GM19463 (cell line): ENCODE data around the gene NELL1.
A peak's percentile ranks its signal among the peaks of the same experiment; 100 is the strongest.

Experiments
- ATAC-seq: cut with Tn5 transposase; IDR thresholded peaks from one replicate; pipeline ENCODE4 v1.9.1; 2021; ENCODE audit warnings: mild to moderate bottlenecking, moderate library complexity; ENCODE audit not compliant: unreplicated experiment

NELL1 gene

DNA sequence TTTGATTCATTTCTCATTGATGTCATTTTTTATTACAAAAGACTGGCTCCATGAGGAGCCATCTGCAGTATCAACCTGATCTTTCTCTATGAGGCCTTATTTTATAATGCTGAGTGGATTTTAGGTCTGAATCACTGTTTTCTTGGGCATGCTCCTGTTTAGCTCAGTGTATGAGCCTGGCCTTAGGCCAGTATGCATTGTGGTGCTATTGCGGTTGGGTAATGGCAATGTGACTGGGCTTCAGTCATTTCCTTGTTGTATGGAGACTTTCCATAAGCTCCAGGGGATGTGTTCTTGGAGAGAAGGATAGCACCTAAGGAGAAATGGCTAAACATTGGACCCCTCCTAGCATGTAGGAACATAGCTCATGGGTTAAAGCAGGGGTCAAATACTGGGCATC lies 293.2 kb downstream of the NELL1 start:
- ATAC-seq, result no peak

DNA sequence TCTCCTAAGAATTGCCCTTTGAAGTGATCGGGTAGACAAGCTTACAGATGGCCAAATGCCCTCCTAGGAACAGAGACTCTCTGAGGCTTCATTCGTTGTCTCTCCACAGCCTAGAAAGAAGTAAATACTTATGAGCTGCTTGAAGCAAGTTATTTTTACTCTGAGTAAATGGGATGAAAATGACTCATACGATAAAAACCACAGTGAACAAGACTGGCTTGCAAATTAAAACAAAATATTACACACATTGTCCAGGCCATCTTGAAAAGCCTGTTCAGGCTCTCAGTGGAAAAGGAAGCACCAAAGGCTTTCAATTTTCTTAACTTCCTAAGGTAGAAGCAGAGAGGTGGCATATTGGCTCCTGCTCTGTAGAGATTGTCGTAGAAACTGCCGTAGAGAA lies 294.2 kb downstream of the NELL1 start:
- ATAC-seq, result no peak

DNA sequence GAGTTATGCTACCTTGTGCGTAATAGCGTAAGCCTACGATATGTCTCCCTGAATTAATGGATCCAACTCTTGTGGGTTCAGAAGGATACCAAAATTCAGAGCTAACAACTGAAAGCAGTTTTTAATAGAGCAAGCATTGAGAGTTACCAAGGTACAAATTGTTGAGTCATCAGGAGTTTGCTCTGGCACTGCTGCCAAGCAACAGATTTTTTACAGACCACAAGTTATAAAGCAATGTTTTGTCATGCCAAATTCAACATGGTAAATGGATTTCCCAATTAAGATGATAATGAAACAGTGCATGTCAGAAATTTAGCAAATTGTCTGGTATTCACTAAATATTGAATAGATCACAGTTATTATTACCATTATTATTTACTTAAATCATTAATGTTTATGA lies 295.6 kb downstream of the NELL1 start:
- no peak for ATAC-seq

DNA sequence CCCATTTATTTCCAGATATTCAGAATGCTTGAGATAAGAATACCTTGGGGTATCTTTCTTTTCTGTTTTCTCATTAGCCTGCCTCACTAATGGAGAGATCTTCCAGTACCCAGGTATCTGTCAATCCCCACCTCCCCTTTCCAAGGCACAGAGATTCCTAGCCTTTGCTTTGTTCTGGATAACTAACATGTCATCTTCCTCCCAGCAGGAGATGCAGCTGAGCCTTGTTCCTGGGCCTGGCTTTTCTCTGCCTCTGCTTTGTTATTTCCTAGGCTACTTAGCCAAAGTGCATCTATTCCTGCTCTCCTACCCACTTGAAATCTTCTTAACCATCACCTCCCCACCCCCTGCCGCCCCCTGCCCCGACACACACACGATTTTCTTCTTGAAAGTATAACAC lies 297.1 kb downstream of the NELL1 start:
- no peak for ATAC-seq

DNA sequence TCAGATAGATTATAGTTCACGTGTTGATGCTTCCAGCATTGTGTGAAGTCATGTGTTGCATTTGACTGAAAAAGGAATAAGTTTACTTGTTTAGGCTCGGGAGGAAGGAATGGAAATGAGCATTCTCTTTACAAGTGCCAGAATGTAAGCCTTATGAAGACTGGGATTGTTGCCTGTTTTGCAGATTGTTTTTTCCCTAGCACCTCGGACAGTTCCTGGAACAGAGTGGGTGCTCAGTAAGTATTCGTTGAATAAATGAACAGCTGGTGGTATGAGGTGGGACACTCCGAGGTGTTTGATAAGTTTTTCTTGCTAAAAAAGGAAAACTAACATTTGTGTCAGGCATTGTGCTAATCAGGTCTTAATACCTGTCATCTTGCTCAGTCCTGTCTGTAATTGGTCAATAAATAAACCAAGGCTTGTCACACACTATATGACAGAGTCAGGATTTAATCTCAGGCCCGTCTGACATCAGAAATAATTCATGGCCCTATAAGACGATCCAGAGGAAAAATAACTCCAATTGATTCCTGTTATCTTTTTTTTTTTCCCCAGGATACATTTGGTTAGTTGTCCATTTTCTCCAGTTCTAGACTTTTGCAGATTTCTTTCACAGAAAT lies 304.7 kb downstream of the NELL1 start:
- ATAC-seq, result no peak

DNA sequence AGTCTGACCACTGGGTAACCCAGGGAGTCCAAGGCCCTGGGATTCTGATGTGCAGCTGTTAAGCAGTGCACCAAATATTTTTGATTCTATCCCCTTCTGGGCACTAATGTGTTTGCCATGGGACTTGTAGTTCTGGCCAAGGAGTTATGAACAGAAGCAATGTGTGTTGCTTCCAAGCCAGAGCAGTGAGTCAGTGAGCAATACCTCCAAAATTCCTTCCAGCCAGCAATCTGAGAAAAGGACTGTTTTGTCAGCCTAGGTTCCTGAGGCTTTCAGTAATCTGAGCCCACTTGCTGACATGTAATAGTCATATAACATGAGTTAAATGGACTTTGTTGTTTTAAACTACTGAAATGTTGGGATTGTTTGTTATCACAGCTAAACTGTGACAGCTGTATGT lies 311.4 kb downstream of the NELL1 start:
- no peak for ATAC-seq

DNA sequence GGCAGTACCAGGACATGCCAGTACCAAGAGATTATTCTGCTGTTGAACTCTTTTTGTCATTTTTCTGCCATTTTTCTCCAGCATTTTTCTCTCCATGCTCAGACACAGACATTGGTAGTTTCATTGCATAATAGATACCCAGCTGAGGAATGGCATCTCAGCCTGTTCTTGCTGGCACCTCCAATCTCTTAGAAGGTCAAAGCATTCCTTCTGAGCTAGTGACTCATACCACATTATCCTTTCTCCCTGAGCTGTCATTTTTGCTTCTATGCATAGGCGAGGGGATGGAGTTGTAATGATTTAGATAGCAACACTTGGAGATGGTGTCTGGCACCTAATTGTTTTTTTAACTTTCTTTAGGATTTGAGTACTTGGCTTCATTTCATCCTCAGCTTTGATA lies 321.1 kb downstream of the NELL1 start:
- ATAC-seq, result no peak

DNA sequence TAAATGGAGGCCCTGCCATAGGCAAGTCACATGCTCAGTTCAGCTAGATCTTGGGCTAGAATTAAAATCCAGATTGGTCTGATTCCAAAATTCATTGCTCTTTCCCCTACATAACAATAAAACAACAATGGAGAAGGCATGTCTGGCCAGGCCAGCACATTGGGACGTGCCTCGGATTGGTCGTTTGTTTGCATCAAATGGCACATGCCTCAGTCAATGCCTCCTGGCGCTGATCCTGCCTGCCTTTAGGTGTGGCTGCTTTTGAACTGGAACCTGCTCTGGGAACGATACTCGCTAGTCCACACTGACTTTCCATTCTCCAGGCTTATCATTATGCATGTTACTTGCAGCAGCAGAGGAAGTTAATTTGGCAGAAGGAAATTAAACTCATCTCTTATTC lies 322.1 kb downstream of the NELL1 start:
- no peak for ATAC-seq

DNA sequence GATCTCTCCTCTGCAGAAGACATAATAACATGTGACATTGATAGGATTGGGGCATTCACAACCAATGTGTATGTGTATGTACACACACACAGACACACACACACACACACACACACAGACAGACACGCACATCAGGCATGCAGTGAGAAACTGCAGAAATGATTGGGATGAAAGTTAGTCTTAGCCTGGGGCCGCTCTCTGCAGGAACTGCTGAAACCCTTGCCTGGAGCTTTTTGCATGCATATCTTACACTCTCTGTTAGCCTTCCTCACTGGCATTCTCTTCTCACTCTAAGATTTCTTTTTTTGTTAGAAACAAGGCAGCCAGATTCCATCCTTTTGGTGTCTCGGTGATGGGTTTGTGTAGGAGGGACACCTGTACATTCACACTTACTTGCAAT lies 337.9 kb downstream of the NELL1 start:
- no peak for ATAC-seq

DNA sequence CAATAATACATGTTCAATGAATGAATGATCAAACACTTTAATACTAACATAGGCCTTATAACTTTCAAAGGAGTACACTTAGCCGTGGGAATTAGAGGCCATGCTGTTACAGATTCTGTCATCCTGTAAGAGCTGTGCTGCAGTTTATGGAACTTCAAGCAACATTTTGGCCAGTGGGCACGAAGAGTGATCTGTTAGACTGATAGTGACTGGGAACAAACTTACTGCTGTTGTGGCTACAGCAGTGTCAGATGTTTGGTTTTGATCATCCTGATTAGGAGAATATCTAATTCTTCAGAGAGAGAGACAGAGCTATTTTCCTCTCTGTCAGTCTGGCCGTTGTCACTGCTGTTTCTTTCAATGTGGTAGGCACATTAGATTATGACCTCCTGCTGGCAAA lies 348.9 kb downstream of the NELL1 start:
- ATAC-seq, result no peak

DNA sequence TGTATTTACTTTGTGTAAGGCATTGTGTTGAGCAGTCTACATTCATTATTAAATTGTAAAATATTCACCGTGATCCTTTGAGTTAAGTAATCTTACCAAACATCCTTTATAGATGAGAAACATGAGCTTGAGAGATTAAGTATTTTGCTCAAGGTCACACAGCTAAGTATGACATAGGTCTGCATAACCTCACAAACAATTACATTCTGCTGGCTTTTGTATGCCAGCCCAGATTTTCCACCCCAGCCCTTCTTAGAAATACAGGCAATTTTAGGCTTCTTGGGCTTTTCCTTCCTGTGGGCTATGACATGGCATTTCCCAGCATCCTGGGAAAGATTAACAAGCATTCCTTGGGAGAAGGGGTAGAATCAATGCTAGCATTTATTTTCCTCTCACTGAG lies 357.3 kb downstream of the NELL1 start:
- no peak for ATAC-seq

DNA sequence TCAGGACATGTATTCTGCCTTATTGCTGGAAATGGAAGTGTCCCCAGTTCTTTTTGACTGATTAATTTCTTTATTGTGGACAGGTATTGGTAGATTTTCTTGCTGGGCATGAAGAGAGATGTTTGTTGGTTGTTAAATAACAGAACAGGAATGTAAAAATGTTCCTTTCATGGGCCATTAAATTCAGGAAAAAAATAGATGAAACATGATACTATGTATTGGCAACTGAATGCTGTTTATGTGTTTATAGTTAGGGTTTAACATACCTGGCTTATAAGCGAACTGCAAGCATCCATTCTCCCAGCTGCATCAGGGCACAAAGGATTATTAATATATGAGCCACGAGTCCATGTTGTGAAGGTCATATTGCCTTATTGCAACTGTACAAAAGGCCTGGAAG lies 368.5 kb downstream of the NELL1 start:
- ATAC-seq, result no peak

DNA sequence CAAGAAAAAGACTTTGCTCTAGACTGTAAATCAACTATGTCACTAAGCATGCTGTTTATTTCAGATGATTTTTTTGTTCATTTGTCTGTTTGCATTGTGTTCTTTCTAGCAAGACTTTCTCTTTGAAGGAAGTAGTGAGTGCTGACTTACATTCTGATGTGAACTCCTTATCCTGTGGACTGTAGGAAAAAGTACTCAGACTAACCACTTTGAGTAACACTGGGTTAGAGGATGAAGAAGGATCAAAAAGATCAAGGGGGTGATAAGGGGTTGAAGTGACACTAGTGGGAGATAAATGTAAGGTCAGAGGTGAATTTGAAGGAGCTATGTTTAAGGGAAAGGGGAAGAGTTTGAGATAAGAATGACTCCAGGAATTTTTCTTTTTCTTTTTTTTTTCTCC lies 369.4 kb downstream of the NELL1 start:
- ATAC-seq, result no peak

DNA sequence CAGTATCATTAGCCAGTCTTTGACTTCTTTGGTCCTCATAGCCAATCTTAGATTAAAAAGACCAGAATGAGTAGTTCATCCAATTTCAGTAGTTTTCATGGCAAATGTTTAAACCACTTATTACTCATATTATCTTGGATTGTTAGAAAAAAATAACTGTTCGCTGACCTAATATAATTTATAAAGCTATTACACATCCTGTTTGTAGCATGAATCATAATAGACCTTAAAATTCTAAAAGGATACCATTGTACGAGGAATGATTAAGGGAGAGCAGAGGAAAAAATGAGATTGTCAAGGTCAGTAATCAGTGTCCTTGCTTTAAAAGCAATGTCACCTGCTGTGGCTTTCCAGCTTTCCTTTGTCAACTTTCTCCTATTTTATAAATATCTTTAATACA lies 371.2 kb downstream of the NELL1 start:
- no peak for ATAC-seq

DNA sequence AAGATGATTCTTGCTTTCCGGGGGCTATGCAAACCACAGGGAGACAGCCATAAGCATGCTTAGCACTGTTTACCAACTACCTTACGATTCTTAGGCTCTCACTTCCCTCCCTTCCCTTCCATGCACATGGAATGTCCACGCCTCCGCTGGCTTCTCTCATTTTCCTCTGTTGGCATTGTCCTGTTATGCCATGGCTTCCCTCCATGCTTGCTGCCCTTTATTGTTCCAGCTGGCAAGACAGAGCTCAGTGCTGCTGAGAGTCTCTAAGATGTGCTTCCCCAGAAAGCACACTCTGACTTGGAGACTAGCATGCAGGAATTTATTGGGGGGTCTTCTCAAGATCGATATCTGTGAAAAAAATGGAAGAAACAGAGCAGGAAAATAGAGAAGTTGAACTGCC lies 379.2 kb downstream of the NELL1 start:
- ATAC-seq, result no peak

DNA sequence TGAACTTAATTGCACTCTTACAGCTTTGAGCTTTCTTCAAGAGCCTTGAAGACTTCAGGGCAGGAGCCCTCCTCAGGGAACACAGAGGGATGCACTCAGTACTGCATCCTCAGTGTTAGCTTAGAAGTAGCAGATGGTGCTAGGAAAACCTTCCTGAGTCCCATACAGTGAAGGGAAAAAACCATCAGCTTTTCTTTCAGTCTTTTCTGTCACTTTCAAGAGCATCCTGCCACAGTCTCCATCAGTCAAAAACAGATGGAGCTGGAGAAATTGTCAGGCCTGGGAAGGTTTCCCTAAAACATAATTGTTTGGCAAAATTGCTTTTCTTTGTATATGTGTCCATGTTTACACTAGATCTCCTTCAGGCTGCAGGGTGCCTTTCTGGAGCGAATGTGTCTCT lies 384.1 kb downstream of the NELL1 start:
- no peak for ATAC-seq

DNA sequence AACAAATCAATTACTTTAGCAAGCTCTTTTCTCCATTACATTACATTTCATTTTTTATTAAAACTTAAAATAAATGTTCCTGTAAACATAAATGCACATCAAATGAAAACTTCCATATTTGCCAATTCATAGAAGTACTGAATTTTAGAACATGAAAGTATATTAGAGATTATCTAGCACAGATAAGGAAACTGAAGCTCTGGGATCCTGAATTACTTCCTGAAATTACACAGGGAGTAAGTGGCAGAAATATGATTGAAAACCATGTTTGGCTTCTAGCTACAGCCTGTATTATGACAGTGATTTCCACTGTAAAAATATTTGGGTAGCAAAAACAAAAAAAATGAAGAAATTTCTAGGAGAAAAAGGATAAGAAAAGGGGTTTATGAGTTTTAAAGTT lies 387.3 kb downstream of the NELL1 start:
- no peak for ATAC-seq

DNA sequence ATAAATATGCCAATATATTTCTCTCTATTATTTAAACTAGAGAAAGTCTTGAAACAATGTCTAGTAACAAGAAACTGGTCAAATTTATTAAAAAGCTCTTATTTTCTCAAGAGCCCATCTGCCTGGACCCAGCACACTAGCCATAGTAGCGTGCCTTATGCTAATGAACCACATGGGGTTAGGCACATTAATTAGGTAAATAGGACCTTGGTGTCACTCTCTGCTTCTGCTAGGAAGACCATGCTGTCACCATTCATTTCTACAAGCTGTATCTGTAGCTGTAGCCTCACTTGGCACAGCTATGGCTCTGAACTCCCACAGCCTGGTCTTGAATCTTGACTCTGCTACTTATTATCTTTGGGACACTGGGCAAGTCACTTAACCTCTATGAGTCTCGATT lies 390.5 kb downstream of the NELL1 start:
- no peak for ATAC-seq

DNA sequence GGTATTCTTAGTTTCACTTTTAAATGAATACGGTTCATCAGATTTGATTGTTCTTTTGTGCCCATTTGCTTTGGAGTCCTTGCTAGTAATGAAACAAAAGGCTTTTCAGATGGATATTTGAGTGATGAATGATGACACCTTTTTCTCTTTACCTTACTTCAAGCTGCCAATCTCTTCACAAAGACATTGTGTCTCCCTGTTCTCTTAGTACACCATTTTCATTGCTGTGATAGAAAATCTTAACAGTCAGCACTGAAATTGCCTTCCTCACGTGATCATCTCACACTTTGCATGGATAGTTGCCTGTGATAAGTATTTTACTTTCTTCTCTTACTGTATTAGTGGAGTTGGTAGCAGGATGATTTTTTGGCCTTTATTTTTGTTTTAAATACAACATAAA lies 396.6 kb downstream of the NELL1 start:
- ATAC-seq, result no peak

DNA sequence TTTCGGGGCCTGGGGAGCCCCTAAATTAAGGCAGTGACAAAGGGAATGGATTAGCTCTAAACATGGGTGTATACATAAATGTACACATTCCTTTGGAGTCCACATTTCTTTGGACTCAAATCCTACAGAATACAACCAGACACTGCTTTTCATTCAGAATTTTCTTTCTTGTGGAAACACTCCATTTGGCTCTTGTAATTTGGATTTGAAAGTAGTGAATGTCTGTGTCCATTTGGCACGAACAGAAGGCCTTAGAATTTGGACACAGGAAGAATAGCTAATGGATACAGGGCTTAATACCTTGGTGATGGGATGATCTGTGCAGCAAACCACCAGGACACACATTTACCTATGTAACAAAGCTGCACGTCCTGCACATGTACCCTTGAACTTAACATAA lies 399.5 kb downstream of the NELL1 start:
- no peak for ATAC-seq

DNA sequence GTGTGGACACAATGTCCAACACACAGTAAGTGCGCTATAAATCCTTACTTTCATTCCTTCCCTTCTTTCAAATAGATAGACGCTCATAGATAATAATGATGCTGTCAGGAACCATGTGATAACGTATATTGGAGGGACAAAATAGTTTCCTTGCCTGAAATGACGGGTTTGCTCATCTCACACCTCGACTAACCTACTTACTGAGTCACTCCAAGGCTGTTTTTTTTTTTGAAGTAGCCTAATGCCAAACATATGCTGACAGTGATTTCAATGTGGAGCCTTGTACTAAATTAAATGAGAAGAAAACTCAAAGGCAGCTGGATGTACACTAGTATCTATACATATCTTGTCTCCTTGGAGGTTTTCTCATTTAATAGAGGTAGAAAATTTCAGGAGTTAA lies 400.5 kb downstream of the NELL1 start:
- no peak for ATAC-seq

DNA sequence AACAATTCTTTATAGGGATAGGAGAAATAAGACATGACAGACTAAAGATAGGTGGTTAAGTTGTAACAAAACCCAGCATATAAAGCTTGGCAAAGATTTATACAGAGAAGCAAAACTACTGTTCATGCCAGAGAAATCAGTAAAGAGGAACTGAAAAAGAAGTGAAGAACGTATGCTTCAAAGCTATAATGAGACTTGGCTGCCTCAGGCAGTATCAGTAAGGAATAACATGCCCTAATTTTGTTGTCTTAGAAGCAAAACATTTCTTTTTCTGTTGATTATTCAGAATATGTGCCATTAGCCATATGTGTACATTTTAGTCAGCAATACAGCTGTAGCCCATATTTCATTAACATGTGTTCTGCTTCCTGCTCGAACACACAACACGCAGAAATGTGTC lies 403.2 kb downstream of the NELL1 start:
- peak; percentile 75 for ATAC-seq

DNA sequence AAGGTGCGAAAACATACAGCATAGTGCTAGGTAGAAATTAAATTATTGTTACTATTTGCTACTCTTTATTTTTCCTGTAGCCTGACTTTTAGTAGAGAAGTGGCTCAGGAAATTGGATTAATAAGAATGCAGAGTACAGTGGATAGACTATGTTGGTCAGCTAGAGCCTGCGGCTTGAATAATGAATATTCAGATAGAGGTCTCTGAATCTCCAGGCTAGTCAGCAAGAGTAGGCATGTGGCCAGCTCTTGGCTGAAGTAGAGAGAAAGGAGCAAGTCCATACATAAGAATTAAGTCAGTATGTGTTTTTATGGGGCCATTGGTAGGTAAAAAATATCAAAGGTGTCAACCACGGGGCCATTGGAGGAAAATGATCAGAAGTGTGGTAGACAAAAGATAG lies 413.5 kb downstream of the NELL1 start:
- ATAC-seq, result no peak

DNA sequence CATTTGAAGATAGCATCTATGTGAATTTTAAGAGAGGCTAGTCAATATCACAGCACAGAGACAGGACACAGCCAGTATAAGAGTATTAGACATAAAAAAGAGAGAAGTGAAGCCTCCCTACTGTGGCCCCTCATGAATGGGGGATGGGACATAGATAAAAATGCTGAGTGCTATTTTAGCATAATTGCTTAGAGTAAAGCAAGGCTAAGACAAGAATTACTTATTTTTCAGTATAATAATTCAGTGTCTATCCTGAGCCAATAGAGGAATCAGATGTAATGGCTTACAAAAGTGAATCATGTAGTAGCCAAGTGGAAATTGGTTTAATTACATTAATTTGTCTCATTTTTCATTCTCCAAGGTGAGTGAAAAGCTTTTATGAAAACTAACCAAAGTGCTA lies 419.5 kb downstream of the NELL1 start:
- no peak for ATAC-seq
